Camera-type eye (tissue), 1 donor: ENCODE results near the gene RASSF3. TPM values are rescaled to one million over a fixed set of nuclear protein-coding genes. Genes with fewer than 3 reads are reported as not detected.

Experiments
- total RNA-seq: library from RNA; depleted of rRNA; stranded (reverse); fragments of >200 nt; gene quantifications from one replicate; pipeline ENCODE4 v1.2.3, GENCODE V29; 2014

The RASSF3 gene
- 22.7 TPM for total RNA-seq

GRCh38 chr12:64610079-64610659 lies at the start of gene RASSF3:
Gene RASSF3, plus strand, starts transcription at chr12:64610495. Its CDS starts 138 bp downstream, at chr12:64610633.

Other genes starting within 250 kb of the RASSF3 start
- 4.0 TPM for gene C12orf56, start 219.7 kb upstream of the RASSF3 start, total RNA-seq
- 75.8 TPM for gene XPOT, start 206.1 kb upstream of the RASSF3 start, total RNA-seq
- 37.0 TPM for gene TBK1, start 158.4 kb upstream of the RASSF3 start, total RNA-seq
- gene GNS, start 148.9 kb downstream of the RASSF3 start, total RNA-seq, result 116 TPM
- gene TBC1D30, start 214.2 kb downstream of the RASSF3 start, total RNA-seq, result 17.1 TPM